HG03558 (cell line): ENCODE measurements around the gene ASIC3.

ENCODE experiments used
- ATAC-seq: cut with Tn5 transposase; IDR thresholded peaks from one replicate; pipeline ENCODE4 v1.9.1; 2021; ENCODE audit warnings: moderate number of reproducible peaks; ENCODE audit not compliant: unreplicated experiment; ENCODE audit errors: extremely low read depth

The ASIC3 gene

GRCh38 chr7:151068069-151068773 is 19.9 kb downstream of the ASIC3 start:
- ATAC-seq: no peak

- ATAC-seq: no peak
Observed at GRCh38 chr7:151069841-151070573, 21.7 kb downstream of the ASIC3 start.

- no peak for ATAC-seq
Observed at GRCh38 chr7:151070574-151070960, 22.2 kb downstream of the ASIC3 start.

- no peak for ATAC-seq
Observed at GRCh38 chr7:151071032-151071866, 22.9 kb downstream of the ASIC3 start.

- no peak for ATAC-seq
Observed at GRCh38 chr7:151073990-151074389, 25.7 kb downstream of the ASIC3 start.

GRCh38 chr7:151074817-151075661 is 26.7 kb downstream of the ASIC3 start:
- no peak for ATAC-seq

- no peak for ATAC-seq
Observed at GRCh38 chr7:151075662-151075971, 27.3 kb downstream of the ASIC3 start.

GRCh38 chr7:151075978-151076426 is 27.7 kb downstream of the ASIC3 start:
- no peak for ATAC-seq

- no peak for ATAC-seq
Observed at GRCh38 chr7:151076863-151077704, 28.8 kb downstream of the ASIC3 start.

GRCh38 chr7:151077705-151078232 is 29.4 kb downstream of the ASIC3 start:
- ATAC-seq: no peak

GRCh38 chr7:151078233-151079040 is 30.1 kb downstream of the ASIC3 start:
- ATAC-seq: no peak

GRCh38 chr7:151079199-151079910 is 31.0 kb downstream of the ASIC3 start:
- ATAC-seq: no peak

- no peak for ATAC-seq
Observed at GRCh38 chr7:151080067-151080521, 31.8 kb downstream of the ASIC3 start.

GRCh38 chr7:151080522-151081169 is 32.3 kb downstream of the ASIC3 start, which contains the start of gene FASTK:
TSS of gene FASTK (minus strand) at chr7:151080809. CDS start at chr7:151080766, 43 bp downstream.
- ATAC-seq: peak; percentile 58

- ATAC-seq: no peak
Observed at GRCh38 chr7:151081170-151082101, 33.1 kb downstream of the ASIC3 start.
